HG02840 (cell line): Measurements from ENCODE around the gene RNF112.

ENCODE experiments used
- ATAC-seq: cut with Tn5 transposase; IDR thresholded peaks from one replicate; pipeline ENCODE4 v1.9.1; 2021; ENCODE audit warnings: mild to moderate bottlenecking, moderate library complexity, moderate number of reproducible peaks; ENCODE audit not compliant: unreplicated experiment, low FRiP score

Gene RNF112

DNA sequence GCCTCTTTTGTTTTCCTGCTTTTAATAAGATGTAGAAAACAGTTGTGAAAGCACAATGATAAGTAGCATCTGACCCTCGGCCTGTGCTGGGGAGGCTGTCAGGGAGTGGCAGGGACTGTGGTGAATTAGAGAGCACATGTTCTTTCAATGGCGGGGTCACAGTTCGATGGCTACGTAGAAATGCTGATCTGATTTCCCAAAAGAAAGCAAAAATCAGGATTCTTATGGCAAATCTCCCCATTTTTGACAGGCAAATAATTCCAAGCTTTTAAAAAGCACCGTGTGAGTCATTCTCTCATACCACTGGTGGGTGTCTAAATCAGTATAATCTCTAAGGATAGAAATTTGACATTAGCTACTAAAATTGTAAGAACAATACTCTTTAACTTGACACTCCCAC is 36.9 kb upstream of the RNF112 start:
- no peak for ATAC-seq

DNA sequence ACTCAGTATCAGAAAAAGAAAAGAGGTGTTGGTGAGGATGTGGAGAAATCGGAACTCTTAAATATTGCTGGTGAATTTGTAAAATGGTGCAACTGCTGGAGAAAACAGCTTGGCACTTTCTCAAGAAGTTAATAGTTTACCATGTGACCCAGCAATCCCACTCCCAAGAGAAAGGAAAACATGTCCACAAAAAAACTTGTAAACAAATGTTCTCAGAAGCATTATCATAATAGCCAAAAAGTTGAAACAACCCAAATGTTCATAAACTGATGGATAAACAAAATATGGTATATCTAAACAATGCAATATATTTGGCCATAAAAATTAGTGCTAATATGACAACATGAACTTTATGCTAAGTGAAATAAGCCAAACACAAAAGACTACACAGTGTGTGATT is 35.3 kb upstream of the RNF112 start:
- no peak for ATAC-seq

- ATAC-seq, result no peak
These were observed 34.2 kb upstream of the RNF112 start for GRCh38 chr17:19376811-19377210.

DNA sequence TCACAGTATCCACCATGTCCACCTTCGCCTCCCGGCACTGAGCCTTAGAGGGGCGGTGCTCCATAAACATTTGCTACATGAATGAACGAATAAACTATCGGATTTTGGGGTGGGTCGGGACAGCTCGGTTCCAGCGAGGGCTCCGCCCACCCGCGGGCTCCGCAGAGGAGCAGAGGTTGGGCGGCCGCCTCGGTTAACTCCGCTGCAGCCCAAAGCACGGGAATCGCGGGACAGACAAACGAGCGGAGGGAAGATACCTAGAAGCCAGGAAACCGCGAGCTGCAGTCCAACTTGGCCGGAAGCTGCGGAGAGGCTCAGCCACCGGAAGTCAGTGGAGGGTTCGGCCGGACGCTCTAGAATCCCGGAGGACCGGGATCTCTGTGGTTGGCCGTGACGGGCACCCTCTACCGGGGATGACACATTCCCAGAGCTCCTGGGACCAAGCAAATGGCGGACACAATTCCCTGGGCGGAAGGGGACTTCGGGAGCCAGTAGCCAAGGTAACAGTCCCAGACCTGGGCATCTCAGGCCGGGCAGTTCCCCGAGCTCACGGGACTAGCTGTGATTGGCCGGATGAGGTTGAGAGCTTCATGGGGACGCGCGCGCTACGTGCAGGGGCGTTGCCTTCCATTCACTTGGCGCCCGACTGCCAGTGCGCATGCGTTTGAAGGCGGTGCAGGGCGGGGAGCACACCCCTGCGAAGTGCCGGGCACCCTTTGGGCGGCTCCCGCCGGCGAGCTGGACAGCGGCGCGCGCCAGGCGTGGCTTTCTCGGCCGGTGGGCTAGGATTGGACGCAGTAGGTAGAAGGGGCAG is 33.2 kb upstream of the RNF112 start:
- ATAC-seq, result peak; percentile 93

GRCh38 chr17:19378416-19379360 is 32.3 kb upstream of the RNF112 start, which contains the start of gene MAPK7:
TSS of gene MAPK7 (plus strand) at chr17:19378498. CDS start at chr17:19378901, 403 bp downstream.
- ATAC-seq, result peak; percentile 11

- ATAC-seq, result no peak
These were observed 31.5 kb upstream of the RNF112 start for GRCh38 chr17:19379361-19380065.

- no peak for ATAC-seq
These were observed 30.3 kb upstream of the RNF112 start for GRCh38 chr17:19380481-19381301.

DNA sequence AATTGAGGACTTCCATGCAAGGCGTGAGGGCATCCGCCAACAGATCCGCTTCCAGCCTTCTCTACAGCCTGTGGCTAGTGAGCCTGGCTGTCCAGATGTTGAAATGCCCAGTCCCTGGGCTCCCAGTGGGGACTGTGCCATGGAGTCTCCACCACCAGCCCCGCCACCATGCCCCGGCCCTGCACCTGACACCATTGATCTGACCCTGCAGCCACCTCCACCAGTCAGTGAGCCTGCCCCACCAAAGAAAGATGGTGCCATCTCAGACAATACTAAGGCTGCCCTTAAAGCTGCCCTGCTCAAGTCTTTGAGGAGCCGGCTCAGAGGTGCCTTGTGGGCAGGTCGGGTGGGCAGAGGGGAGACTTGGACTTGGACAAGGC is 29.7 kb upstream of the RNF112 start:
- ATAC-seq, result no peak

- no peak for ATAC-seq
These were observed 29.1 kb upstream of the RNF112 start for GRCh38 chr17:19381741-19382444.

DNA sequence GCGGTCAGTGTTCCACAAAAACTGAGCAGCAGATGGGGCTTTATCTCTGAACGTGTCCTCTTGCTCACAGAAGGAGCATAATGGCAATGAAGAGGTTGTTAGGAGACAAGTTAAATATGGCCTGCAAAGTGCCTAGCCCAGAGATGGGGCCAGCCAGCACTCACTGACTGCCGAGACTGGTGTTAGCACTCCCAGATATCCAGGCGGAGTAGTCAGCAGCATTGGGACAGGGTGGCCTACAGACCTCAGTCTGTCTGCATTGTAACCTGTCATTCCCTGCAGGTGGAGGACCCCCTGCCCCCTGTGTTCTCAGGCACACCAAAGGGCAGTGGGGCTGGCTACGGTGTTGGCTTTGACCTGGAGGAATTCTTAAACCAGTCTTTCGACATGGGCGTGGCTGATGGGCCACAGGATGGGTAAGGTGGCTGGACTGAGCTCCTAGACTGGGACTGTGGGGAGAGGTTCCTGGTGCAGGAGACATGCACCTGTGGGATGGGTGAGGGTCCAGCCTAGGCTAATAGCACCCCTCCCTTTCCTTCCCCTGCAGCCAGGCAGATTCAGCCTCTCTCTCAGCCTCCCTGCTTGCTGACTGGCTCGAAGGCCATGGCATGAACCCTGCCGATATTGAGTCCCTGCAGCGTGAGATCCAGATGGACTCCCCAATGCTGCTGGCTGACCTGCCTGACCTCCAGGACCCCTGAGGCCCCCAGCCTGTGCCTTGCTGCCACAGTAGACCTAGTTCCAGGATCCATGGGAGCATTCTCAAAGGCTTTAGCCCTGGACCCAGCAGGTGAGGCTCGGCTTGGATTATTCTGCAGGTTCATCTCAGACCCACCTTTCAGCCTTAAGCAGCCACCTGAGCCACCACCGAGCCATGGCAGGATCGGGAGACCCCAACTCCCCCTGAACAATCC is 28.2 kb upstream of the RNF112 start:
- ATAC-seq, result no peak

DNA sequence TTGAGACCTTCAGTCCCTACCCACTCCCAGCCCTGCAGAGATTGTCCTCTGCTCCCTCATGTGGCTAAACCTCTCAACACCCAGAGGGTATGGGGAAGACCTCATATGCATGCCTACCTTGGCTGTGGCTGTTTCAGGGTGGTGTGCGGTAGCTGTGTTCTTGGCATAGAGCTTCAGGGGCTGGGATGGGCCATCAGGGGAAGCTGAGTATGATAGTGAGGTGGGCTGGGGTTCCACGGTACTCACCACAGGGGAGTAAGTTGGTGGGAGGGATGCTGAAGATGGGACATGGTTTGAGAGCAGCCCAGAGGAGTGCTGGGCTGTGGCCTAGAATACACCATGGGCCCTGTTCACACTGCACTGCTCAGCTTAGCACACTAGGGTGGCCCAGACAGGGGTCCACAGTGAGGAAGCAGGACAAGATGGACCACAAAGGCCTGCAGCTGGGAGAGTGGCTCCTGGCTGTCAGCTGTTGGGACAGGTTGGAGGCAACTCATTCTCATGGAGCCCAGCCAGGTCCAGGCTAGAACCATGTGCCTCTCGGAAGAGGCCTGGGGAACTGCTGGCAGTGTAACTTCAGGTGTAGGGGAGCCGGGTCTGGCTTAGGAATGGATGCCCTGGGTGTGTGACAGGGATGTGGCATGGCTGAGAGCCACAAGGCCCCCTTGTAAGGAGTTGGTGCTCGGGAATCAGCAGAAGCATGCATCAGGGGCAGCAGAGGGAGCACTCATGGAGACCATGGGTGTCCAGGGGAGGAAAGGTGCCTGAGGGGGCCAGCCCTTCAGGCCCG is 27.2 kb upstream of the RNF112 start:
- no peak for ATAC-seq

DNA sequence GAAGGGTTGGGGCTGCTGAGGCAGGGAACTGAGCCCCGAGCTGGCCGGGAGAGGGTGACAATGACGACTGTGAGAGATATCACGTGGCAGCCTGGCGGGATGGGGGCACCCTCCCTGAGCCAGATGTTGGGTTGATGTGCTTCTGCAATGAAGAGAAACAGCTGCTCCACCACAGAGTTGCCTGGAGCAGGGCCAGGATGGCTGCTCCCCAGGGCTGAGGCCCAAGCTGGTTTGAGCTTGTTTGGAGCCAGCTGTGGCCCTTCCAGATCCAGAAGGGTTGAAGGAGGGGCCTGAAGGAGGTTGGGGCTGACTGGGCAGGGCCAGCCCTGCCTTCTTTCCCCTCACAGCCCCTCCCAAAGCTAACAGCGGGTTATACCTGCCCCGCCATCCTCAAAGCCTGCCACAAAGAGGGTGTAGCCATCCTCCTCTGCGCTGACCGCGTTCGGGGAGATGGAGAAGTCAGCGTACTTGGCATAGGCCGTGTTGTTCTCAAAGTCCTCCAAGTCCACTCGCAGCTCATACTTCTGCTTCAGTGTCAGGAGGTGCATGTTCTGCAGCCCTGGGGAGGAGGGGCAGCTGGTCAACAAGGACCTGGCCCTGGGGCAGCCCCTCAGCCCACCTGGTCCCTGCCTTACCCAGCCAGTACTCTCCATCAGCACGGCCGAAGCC is 26.2 kb upstream of the RNF112 start:
- ATAC-seq, result no peak

DNA sequence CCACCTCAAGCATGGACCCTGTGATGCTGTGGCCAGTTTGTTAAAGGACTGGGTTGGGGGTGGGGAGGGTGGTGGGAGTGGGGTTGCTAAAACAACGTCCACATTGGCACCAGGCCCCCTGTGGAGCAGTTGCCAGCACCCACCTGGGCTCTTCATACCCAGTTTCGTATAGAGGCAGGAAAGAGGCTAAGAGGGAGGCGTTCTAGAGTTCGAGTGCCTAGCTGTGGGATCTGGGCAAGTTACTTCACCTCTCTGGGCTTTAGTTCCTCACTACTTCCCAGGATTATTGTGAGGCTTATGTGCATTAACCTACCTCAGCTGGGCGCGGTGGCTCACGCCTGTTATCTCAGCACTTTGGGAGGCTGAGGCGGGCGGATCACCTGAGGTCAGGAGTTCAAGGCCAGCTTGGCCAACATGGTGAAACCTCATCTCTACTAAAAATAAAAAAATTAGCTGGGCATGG is 25.5 kb upstream of the RNF112 start:
- no peak for ATAC-seq

DNA sequence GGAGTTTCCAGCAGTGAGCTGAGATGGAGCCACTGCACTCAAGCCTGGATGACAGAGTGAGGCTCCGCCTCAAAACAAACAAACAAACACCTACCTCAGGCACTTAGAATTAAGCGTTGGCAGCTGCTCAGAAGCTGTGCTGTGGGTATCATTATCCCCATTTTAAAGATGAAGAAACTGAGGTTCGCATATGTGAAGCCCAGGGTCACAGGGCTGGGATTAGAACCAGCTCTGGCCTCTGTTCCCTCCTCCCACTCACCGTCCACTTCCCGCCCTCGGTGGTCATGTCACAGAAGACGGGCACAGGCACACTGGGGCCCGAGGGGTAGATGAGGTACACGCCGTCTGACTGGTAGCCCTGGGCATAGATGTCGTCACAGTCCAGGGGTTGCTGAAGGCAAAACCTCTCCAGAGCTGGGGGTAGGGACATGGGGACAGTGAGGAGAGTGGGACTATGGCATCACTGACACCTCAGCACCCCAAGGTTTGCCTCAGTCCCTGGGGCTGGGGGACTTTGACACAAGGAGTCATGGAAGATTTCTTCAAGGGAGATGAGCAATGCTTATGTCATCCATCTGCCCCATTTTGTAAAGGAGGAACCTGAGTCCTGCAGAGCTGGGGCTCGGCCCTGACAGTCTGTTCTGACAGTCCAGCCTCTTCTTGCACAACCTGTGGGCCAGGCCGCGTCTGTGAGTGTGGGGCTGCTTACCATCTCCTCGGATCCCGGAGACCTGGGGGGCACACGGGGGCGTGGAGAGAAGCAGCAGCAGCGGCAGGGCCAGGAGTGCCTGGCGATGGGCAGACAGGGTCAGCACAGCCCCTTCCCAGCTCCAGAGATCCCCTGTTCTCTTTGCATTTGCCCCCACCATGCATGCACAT is 24.7 kb upstream of the RNF112 start:
- ATAC-seq, result no peak

- no peak for ATAC-seq
These were observed 23.8 kb upstream of the RNF112 start, which contains the start of gene MFAP4 for GRCh38 chr17:19386974-19387920. TSS of gene MFAP4 (minus strand) at chr17:19387190. CDS start at chr17:19387155, 35 bp downstream.
